HepG2 (cell line): ENCODE data around the gene OR10A6. TPM values are rescaled to one million over a fixed set of nuclear protein-coding genes. Genes with fewer than 3 reads are reported as not detected.

Experiments
- ATAC-seq: fragments of 200-7000 bp; cut with Tn5 transposase; 3 replicates; pipeline ENCODE4 v1.9.1; 2020; ENCODE audit warnings: mild to moderate bottlenecking, moderate library complexity
- BruUV-seq: library from RNA; stranded (reverse); fragments of 400-500 nt; replicated peaks from 2 replicates; lab custom pipeline; 2021; lab: Mats Ljungman, UMichigan
- CTCF ChIA-PET: fragments of 300-600 bp; formaldehyde crosslinking; extraction: SDS; loops from one replicate; lab custom pipeline; 2021; ENCODE audit warnings: low total read pairs, inconsistent platforms, low intra/inter-chr PET ratio; lab: Yijun Ruan, JAX
- POLR2A ChIA-PET: fragments of 350-600 bp; sonication (Branson Sonifier 250); formaldehyde crosslinking; loops from one replicate; lab custom pipeline; 2020; ENCODE audit warnings: antibody characterized with exemption, inconsistent platforms; lab: Yijun Ruan, JAX
- DNase-seq: peaks from one replicate; pipeline ENCODE4 v3.0.0-alpha.2; 2015; ENCODE audit warnings: low spot score
- FAIRE-seq: peaks from 3 replicates; lab custom pipeline; 2011; peaks lifted over from hg19 to GRCh38; lab: Jason Lieb, UNC
- H2AFZ ChIP-seq: one replicate; pipeline ENCODE4 v1.6.1; 2011; ENCODE audit warnings: low read length, inconsistent platforms
- H3K27ac ChIP-seq: fragments of 300-600 bp; 3 replicates; pipeline ENCODE4 v1.8.0; 2011; ENCODE audit warnings: mixed run types, mild to moderate bottlenecking, mixed read lengths, low read length, inconsistent platforms; ENCODE audit not compliant: insufficient read depth; ENCODE audit errors: extremely low read length
- H3K27me3 ChIP-seq, 2 experiments: fragments of 200-600 bp in 1 of 2; 2 replicates in 1 of 2; 3 replicates in 1 of 2; pipeline versions ENCODE4 v1.6.0 to v1.8.0; 2011; ENCODE audit warnings: low read length in 2 of 2, mild to moderate bottlenecking in 2 of 2, moderate library complexity in 2 of 2, inconsistent platforms in 1 of 2; ENCODE audit not compliant: insufficient read depth in 2 of 2, control insufficient read depth in 1 of 2
- H3K36me3 ChIP-seq, 2 experiments: fragments of 200-600 bp in 1 of 2; replicated peaks in 1 of 2; 2 replicates in 1 of 2; 3 replicates in 1 of 2; pipeline versions ENCODE4 v1.5.1 to v1.8.0; 2011; ENCODE audit warnings: low read length in 2 of 2, inconsistent platforms in 1 of 2; ENCODE audit not compliant: insufficient read depth in 2 of 2, control insufficient read depth in 1 of 2
- H3K4me1 ChIP-seq: 2 replicates; pipeline ENCODE4 v1.5.1; 2012; ENCODE audit warnings: low read length, inconsistent platforms; ENCODE audit not compliant: insufficient read depth
- H3K4me2 ChIP-seq: 2 replicates; pipeline ENCODE4 v1.6.0; 2011; ENCODE audit warnings: low read depth, low read length, inconsistent platforms
- H3K4me3 ChIP-seq, 3 experiments: fragments of 200-600 bp in 1 of 3; sonication (generic), shearing (Covaris generic) in 1 of 3; replicated peaks in 1 of 3; 2 replicates each; pipeline ENCODE4 v1.5.1; 2011 to 2016; ENCODE audit warnings: low read length in 3 of 3, inconsistent platforms in 2 of 3, low read depth in 2 of 3, mild to moderate bottlenecking in 2 of 3, control low read depth in 1 of 3, mixed read lengths in 1 of 3; ENCODE audit not compliant: insufficient read depth in 1 of 3
- H3K79me2 ChIP-seq: one replicate; pipeline ENCODE4 v1.6.1; 2011; ENCODE audit warnings: low read length, inconsistent platforms; ENCODE audit not compliant: insufficient read depth
- H3K9ac ChIP-seq: 2 replicates; pipeline ENCODE4 v1.6.0; 2011; ENCODE audit warnings: mild to moderate bottlenecking, low read depth, low read length, inconsistent platforms; ENCODE audit not compliant: insufficient read depth
- H3K9me3 ChIP-seq: 2 replicates; pipeline ENCODE4 v1.5.1; 2012; ENCODE audit warnings: mild to moderate bottlenecking, low read length
- H4K20me1 ChIP-seq: 2 replicates; pipeline ENCODE4 v1.6.0; 2011; ENCODE audit warnings: inconsistent platforms, mild to moderate bottlenecking, low read length, moderate library complexity; ENCODE audit not compliant: insufficient read depth
- ATF1 ChIP-seq: IDR thresholded peaks from 2 replicates; pipeline ENCODE4 v1.6.1; 2016; ENCODE audit warnings: mild to moderate bottlenecking, control low read depth
- ELF3 ChIP-seq: IDR thresholded peaks from 2 replicates; pipeline ENCODE4 v1.6.1; 2016; ENCODE audit warnings: missing genetic modification reagents, missing compliant biosample characterization
- FOXK2 ChIP-seq: fragments of 450-650 bp; IDR thresholded peaks from 2 replicates; pipeline ENCODE4 v1.6.1; 2016
- GABPA ChIP-seq, 2 experiments: IDR thresholded peaks; 2 replicates each; pipeline ENCODE4 v1.6.1; 2011 to 2016; ENCODE audit warnings: low read depth in 2 of 2, low read length in 1 of 2, missing biosample characterization in 1 of 2, missing genetic modification characterization in 1 of 2
- HNRNPUL1 ChIP-seq: fragments of 200-400 bp; formaldehyde crosslinking; IDR thresholded peaks from 2 replicates; pipeline ENCODE4 v1.6.1; 2017; ENCODE audit warnings: low read depth, mild to moderate bottlenecking, low read length, moderate library complexity
- HOXD1 ChIP-seq: sonication (generic); formaldehyde crosslinking; IDR thresholded peaks from 2 replicates; pipeline ENCODE4 v1.5.0; 2020; ENCODE audit warnings: missing genetic modification reagents
- RAD21 ChIP-seq: fragments of 450-650 bp; formaldehyde crosslinking; IDR thresholded peaks from 2 replicates; pipeline ENCODE4 v1.5.0; 2020; ENCODE audit warnings: mild to moderate bottlenecking
- SAFB2 ChIP-seq: sonication (generic); formaldehyde crosslinking; IDR thresholded peaks from 2 replicates; pipeline ENCODE4 v1.5.1; 2020; ENCODE audit warnings: missing genetic modification reagents, low read depth, mild to moderate bottlenecking, borderline replicate concordance
- SMC3 ChIP-seq: IDR thresholded peaks from 2 replicates; pipeline ENCODE4 v1.6.1; 2011; ENCODE audit warnings: low read length, improper control_type of control experiment
- STAG1 ChIP-seq: sonication (generic); formaldehyde crosslinking; IDR thresholded peaks from 2 replicates; pipeline ENCODE4 v1.4.0; 2020; ENCODE audit warnings: missing genetic modification reagents
- STAT5B ChIP-seq: sonication (generic); formaldehyde crosslinking; IDR thresholded peaks from 2 replicates; pipeline ENCODE4 v1.4.0; 2020; ENCODE audit warnings: missing genetic modification reagents
- ZNF235 ChIP-seq: sonication (generic); formaldehyde crosslinking; IDR thresholded peaks from 2 replicates; pipeline ENCODE4 v1.8.1; 2023; ENCODE audit warnings: mild to moderate bottlenecking, missing genetic modification reagents, borderline replicate concordance
- ZNF274 ChIP-seq: sonication (generic); formaldehyde crosslinking; IDR thresholded peaks from 2 replicates; pipeline ENCODE4 v1.5.1; 2020; ENCODE audit warnings: mild to moderate bottlenecking, missing genetic modification reagents
- ZNF280B ChIP-seq: sonication (generic); formaldehyde crosslinking; IDR thresholded peaks from 2 replicates; pipeline ENCODE4 v1.5.0; 2020; ENCODE audit warnings: missing genetic modification reagents, mild to moderate bottlenecking, borderline replicate concordance
- ZNF660 ChIP-seq: sonication (generic); formaldehyde crosslinking; IDR thresholded peaks from 2 replicates; pipeline ENCODE4 v1.5.1; 2020; ENCODE audit warnings: mild to moderate bottlenecking, low read depth, missing genetic modification reagents, borderline replicate concordance
- ZNF816 ChIP-seq: sonication (generic); formaldehyde crosslinking; IDR thresholded peaks from 2 replicates; pipeline ENCODE4 v1.8.0; 2022; ENCODE audit warnings: missing genetic modification reagents, mild to moderate bottlenecking, borderline replicate concordance
- ZSCAN29 ChIP-seq: sonication (generic); formaldehyde crosslinking; conservative IDR thresholded peaks from 2 replicates; pipeline ENCODE4 v1.4.0; 2020; ENCODE audit warnings: mild to moderate bottlenecking, missing genetic modification reagents
- WGBS: methylation state at CpG from one replicate; pipeline ENCODE4 v1.1.6; 2017; ENCODE audit warnings: low lambda C conversion rate; 5-methylcytosine and 5-hydroxymethylcytosine counted together
- in situ Hi-C: cut with HindIII; loops from 2 replicates; pipeline ENCODE4 v1.10.0; 2017; ENCODE audit warnings: low pct_unique_long_range_greater_than_20kb; ENCODE audit not compliant: extremely low pct_ligation_motif_present
- intact Hi-C: fragments of 100-400 bp; cut with micrococcal nuclease; formaldehyde crosslinking; loops from one replicate; pipeline ENCODE4 v1.10.0; 2022; ENCODE audit not compliant: unreplicated experiment
- polyA plus RNA-seq, 8 experiments: library from polyadenylated mRNA; depleted of rRNA in 3 of 8; stranded (reverse) in 7 of 8; unstranded in 1 of 8; fragments of >200 nt; fragmentation: Illumina TruSeq in 4 of 8; extraction: Trizol in 4 of 8; gene quantifications; 2 replicates each; pipeline versions ENCODE4 v1.2.1 to v1.2.3, GENCODE V29; 2011 to 2016; ENCODE audit warnings: low read depth in 4 of 8, missing spikeins in 1 of 8, mixed read lengths in 1 of 8; ENCODE audit not compliant: insufficient read depth in 1 of 8
- total RNA-seq, 5 experiments: library from RNA; depleted of rRNA; stranded (reverse); fragments of >200 nt; fragmentation: Illumina TruSeq; extraction: Trizol; gene quantifications; 2 replicates each; pipeline ENCODE4 v1.2.3, GENCODE V29; 2016; ENCODE audit warnings: low read depth in 1 of 5
- TF ChIP-seq, protein P1 (sequence below): sonication (generic); formaldehyde crosslinking; IDR thresholded peaks from 2 replicates; pipeline ENCODE4 v1.8.0; 2022; ENCODE audit warnings: missing genetic modification reagents, mild to moderate bottlenecking, borderline replicate concordance
- TF ChIP-seq, protein P2 (sequence below): sonication (generic); formaldehyde crosslinking; IDR thresholded peaks from 2 replicates; pipeline ENCODE4 v1.5.0; 2020; ENCODE audit warnings: mild to moderate bottlenecking, missing genetic modification reagents, moderate library complexity

OR10A6 gene
- total and polyA plus RNA-seq, 2 of the 13 experiments (the other 11 are each of a cell fraction or from before 2014, with no cell fraction given) = not detected

DNA sequence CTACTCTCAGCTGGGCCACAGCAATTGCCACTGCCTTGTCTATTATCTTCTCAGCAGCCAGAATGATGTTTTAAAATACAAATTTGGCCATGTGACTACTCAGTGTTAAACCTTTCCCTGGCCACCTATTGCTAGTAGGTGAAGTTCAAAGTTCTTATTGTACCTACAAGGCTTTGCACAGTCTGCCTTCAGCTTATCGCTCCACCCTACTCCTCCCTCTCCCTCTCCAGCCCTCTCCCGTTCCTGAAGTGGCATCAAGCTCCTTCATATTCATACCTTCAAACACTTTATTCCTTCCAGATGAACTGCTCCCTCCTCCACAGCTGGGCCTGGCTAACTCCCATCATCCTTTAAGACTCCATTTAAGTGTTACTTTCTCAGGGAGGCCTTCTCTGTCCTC is 37.3 kb downstream of the OR10A6 start (continued):
- TF ChIP-seq HNRNPUL1 (no peak), ZNF235 (no peak)

GRCh38 chr11:7892840-7893254 is 38.2 kb downstream of the OR10A6 start:
- ChIA-PET CTCF (interaction anchor here (2.9 kb wide), 1 partner anchor 94 kb away, joined by 31 read pairs; the partner anchor contains the start of gene EIF3F), POLR2A (interaction anchor here (1.5 kb wide), 1 partner anchor 94 kb away, joined by 6 read pairs; the partner anchor contains the start of gene EIF3F)
- Histone ChIP-seq H3K4me1 (peaks cover 9% of the 10 kb centered on the region; the same call in 1 of the 2 replicates), H3K27me3 (peaks cover 0 to 4% of the 10 kb centered on the region in 2 experiments; a peak in 1 of 5 replicates), H3K9me3 (no peaks in the 10 kb centered on the region), H2AFZ (peak overlapping the region; percentile 35), H3K27ac (no peak overlapping the region), H3K4me2 (peak overlapping the region; percentile 31; the same call in 1 of the 2 replicates), H3K36me3 (no peaks in the 10 kb centered on the region), H3K9ac (no peak overlapping the region), H3K4me3 (no peak overlapping the region), H4K20me1 (no peaks in the 10 kb centered on the region), H3K79me2 (no peaks in the 10 kb centered on the region)
- in situ Hi-C loops (loop anchor here (5.0 kb wide), 1 partner anchor 94 kb away; the partner anchor contains the start of gene EIF3F), intact Hi-C loops (loop anchor here (1.0 to 10.0 kb wide), 2 partner anchors 94 to 202 kb away; partner anchors contain the start of gene EIF3F)
- 8% methylated on average over 2 of the region's 2 CpGs for WGBS
- FAIRE-seq (peak; percentile 78), ATAC-seq (peak; percentile 78), DNase-seq (peak; percentile 36)
- TF ChIP-seq ZNF660 (CRISPR knock-in tag) (no peak), HOXD1 (no peak), GABPA (IDR thresholded peaks at IDR 0.05; ENCODE audit: low read depth, low read length) (no peak), GABPA (CRISPR knock-in tag; IDR thresholded peaks at IDR 0.05; ENCODE audit: low read depth) (peak; percentile 56; the same call in 1 of the 2 replicates), FOXK2 (no peak), ZNF274 (CRISPR knock-in tag) (no peak), ZSCAN29 (CRISPR knock-in tag) (no peak), ZNF816 (CRISPR knock-in tag) (no peak), SAFB2 (CRISPR knock-in tag) (no peak), ATF1 (CRISPR knock-in tag) (no peak; the same call in 1 of the 2 replicates), ZNF280B (no peak), RAD21 (CRISPR knock-in tag) (peak; percentile 36; the same call in 1 of the 2 replicates), STAT5B (CRISPR knock-in tag) (no peak), ELF3 (CRISPR knock-in tag) (0 out of 2 replicates have a peak, but pooled peaks have one; percentile 45), SMC3 (peak; percentile 51), STAG1 (peak; percentile 64)
- TF ChIP-seq, protein P1, sequence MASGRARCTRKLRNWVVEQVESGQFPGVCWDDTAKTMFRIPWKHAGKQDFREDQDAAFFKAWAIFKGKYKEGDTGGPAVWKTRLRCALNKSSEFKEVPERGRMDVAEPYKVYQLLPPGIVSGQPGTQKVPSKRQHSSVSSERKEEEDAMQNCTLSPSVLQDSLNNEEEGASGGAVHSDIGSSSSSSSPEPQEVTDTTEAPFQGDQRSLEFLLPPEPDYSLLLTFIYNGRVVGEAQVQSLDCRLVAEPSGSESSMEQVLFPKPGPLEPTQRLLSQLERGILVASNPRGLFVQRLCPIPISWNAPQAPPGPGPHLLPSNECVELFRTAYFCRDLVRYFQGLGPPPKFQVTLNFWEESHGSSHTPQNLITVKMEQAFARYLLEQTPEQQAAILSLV (CRISPR knock-in tag) = no peak
- TF ChIP-seq, protein P2, sequence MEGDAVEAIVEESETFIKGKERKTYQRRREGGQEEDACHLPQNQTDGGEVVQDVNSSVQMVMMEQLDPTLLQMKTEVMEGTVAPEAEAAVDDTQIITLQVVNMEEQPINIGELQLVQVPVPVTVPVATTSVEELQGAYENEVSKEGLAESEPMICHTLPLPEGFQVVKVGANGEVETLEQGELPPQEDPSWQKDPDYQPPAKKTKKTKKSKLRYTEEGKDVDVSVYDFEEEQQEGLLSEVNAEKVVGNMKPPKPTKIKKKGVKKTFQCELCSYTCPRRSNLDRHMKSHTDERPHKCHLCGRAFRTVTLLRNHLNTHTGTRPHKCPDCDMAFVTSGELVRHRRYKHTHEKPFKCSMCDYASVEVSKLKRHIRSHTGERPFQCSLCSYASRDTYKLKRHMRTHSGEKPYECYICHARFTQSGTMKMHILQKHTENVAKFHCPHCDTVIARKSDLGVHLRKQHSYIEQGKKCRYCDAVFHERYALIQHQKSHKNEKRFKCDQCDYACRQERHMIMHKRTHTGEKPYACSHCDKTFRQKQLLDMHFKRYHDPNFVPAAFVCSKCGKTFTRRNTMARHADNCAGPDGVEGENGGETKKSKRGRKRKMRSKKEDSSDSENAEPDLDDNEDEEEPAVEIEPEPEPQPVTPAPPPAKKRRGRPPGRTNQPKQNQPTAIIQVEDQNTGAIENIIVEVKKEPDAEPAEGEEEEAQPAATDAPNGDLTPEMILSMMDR (CRISPR knock-in tag) = peak; percentile 73
- no TSS peak for BruUV-seq
